ENCODE measurements around the gene CMKLR1.
A peak's percentile ranks its signal among the peaks of the same experiment; 100 is the strongest.

CMKLR1 gene

GRCh38 chr12:108335349-108336119 lies 3.6 kb downstream of the CMKLR1 start:
- no peak for DNase-seq

GRCh38 chr12:108333898-108334699 lies 5.0 kb downstream of the CMKLR1 start:
- peak; percentile 55 for DNase-seq

GRCh38 chr12:108332791-108333382 lies 6.2 kb downstream of the CMKLR1 start:
- no peak for DNase-seq

- no peak for DNase-seq
Measured at GRCh38 chr12:108328420-108328819, 10.7 kb downstream of the CMKLR1 start.

GRCh38 chr12:108327621-108328344 lies 11.3 kb downstream of the CMKLR1 start:
- no peak for DNase-seq

GRCh38 chr12:108326254-108326750 lies 12.8 kb downstream of the CMKLR1 start:
- no peak for DNase-seq

- no peak for DNase-seq
Measured at GRCh38 chr12:108325549-108325948, 13.6 kb downstream of the CMKLR1 start.

GRCh38 chr12:108325018-108325358 lies 14.1 kb downstream of the CMKLR1 start:
- no peak for DNase-seq

GRCh38 chr12:108324351-108325017 lies 14.6 kb downstream of the CMKLR1 start:
- no peak for DNase-seq

- DNase-seq, result no peak
Measured at GRCh38 chr12:108323581-108323980, 15.5 kb downstream of the CMKLR1 start.

GRCh38 chr12:108322998-108323397 lies 16.1 kb downstream of the CMKLR1 start:
- DNase-seq, result no peak

GRCh38 chr12:108321688-108322087 lies 17.4 kb downstream of the CMKLR1 start:
- no peak for DNase-seq

GRCh38 chr12:108320507-108321293 lies 18.4 kb downstream of the CMKLR1 start:
- no peak for DNase-seq

GRCh38 chr12:108319277-108320234 lies 19.6 kb downstream of the CMKLR1 start:
- DNase-seq, result no peak

- no peak for DNase-seq
Measured at GRCh38 chr12:108318472-108319275, 20.4 kb downstream of the CMKLR1 start.

GRCh38 chr12:108317308-108318234 lies 21.5 kb downstream of the CMKLR1 start:
- no peak for DNase-seq

GRCh38 chr12:108316176-108317086 lies 22.7 kb downstream of the CMKLR1 start:
- no peak for DNase-seq
